HepG2 (cell line): ENCODE measurements around the gene FTL. TPM values are rescaled to one million over a fixed set of nuclear protein-coding genes. Genes with fewer than 3 reads are reported as not detected.

Experiments used
- ADNP ChIP-seq: sonication (generic); formaldehyde crosslinking; IDR thresholded peaks from 2 replicates; pipeline ENCODE4 v1.4.0; 2020; ENCODE audit warnings: missing genetic modification reagents
- ATF7 ChIP-seq, 2 experiments: fragments of 450-650 bp in 1 of 2; sonication (generic) in 1 of 2; formaldehyde crosslinking in 1 of 2; IDR thresholded peaks; 2 replicates each; pipeline versions ENCODE4 v1.4.0 to v1.6.1; 2016 to 2020; ENCODE audit warnings: antibody characterized with exemption in 1 of 2, mild to moderate bottlenecking in 1 of 2, missing genetic modification reagents in 1 of 2
- CC2D1A ChIP-seq: sonication (generic); formaldehyde crosslinking; IDR thresholded peaks from 2 replicates; pipeline ENCODE4 v1.8.1; 2023; ENCODE audit warnings: mild to moderate bottlenecking, missing genetic modification reagents
- CEBPG ChIP-seq: IDR thresholded peaks from 2 replicates; pipeline ENCODE4 v1.6.1; 2016
- HNF4A ChIP-seq: sonication (generic); formaldehyde crosslinking; IDR thresholded peaks from 2 replicates; pipeline ENCODE4 v1.4.0; 2020; ENCODE audit warnings: missing genetic modification reagents
- HNF4G ChIP-seq, 2 experiments: sonication (generic) in 1 of 2; formaldehyde crosslinking in 1 of 2; IDR thresholded peaks; 2 replicates each; pipeline versions ENCODE4 v1.4.0 to v1.6.1; 2011 to 2020; ENCODE audit warnings: borderline replicate concordance in 2 of 2, low read depth in 2 of 2, mild to moderate bottlenecking in 2 of 2, low read length in 1 of 2, missing genetic modification reagents in 1 of 2, moderate library complexity in 1 of 2
- KAT7 ChIP-seq: IDR thresholded peaks from 2 replicates; pipeline ENCODE4 v1.6.1; 2018; ENCODE audit warnings: borderline replicate concordance, missing compliant biosample characterization
- KLF15 ChIP-seq: sonication (generic); formaldehyde crosslinking; IDR thresholded peaks from 2 replicates; pipeline ENCODE4 v1.8.1; 2023; ENCODE audit warnings: borderline replicate concordance, mild to moderate bottlenecking, inconsistent platforms, missing genetic modification reagents, mixed read lengths
- MED8 ChIP-seq: sonication (generic); formaldehyde crosslinking; IDR thresholded peaks from 2 replicates; pipeline ENCODE4 v1.8.1; 2023; ENCODE audit warnings: mild to moderate bottlenecking, missing genetic modification reagents; ENCODE audit not compliant: insufficient replicate concordance
- MTA1 ChIP-seq: sonication (generic); formaldehyde crosslinking; IDR thresholded peaks from 2 replicates; pipeline ENCODE4 v1.4.0; 2020; ENCODE audit warnings: missing genetic modification reagents, mild to moderate bottlenecking, borderline replicate concordance
- MTF2 ChIP-seq: sonication (generic); formaldehyde crosslinking; IDR thresholded peaks from 2 replicates; pipeline ENCODE4 v1.5.0; 2020; ENCODE audit warnings: missing genetic modification reagents, borderline replicate concordance
- NFATC3 ChIP-seq: sonication (generic); formaldehyde crosslinking; IDR thresholded peaks from 2 replicates; pipeline ENCODE4 v1.5.1; 2020; ENCODE audit warnings: mild to moderate bottlenecking, missing genetic modification reagents
- POLR2A ChIP-seq, 2 experiments: IDR thresholded peaks; 2 replicates each; pipeline ENCODE4 v1.6.1; 2011; ENCODE audit warnings: low read depth in 2 of 2, low read length in 2 of 2, mild to moderate bottlenecking in 1 of 2, moderate library complexity in 1 of 2; ENCODE audit not compliant: insufficient read depth in 1 of 2
- RBAK ChIP-seq: sonication (generic); formaldehyde crosslinking; IDR thresholded peaks from 2 replicates; pipeline ENCODE4 v1.5.1; 2020; ENCODE audit warnings: mild to moderate bottlenecking, missing genetic modification reagents
- SAFB2 ChIP-seq: sonication (generic); formaldehyde crosslinking; IDR thresholded peaks from 2 replicates; pipeline ENCODE4 v1.5.1; 2020; ENCODE audit warnings: missing genetic modification reagents, low read depth, mild to moderate bottlenecking, borderline replicate concordance
- ZBTB37 ChIP-seq: sonication (generic); formaldehyde crosslinking; IDR thresholded peaks from 2 replicates; pipeline ENCODE4 v1.4.0; 2020; ENCODE audit warnings: mild to moderate bottlenecking, missing genetic modification reagents
- ZNF274 ChIP-seq: sonication (generic); formaldehyde crosslinking; IDR thresholded peaks from 2 replicates; pipeline ENCODE4 v1.5.1; 2020; ENCODE audit warnings: mild to moderate bottlenecking, missing genetic modification reagents
- ZNF280B ChIP-seq: sonication (generic); formaldehyde crosslinking; IDR thresholded peaks from 2 replicates; pipeline ENCODE4 v1.5.0; 2020; ENCODE audit warnings: missing genetic modification reagents, mild to moderate bottlenecking, borderline replicate concordance
- ZNF672 ChIP-seq: sonication (generic); formaldehyde crosslinking; IDR thresholded peaks from 2 replicates; pipeline ENCODE4 v1.8.1; 2022; ENCODE audit warnings: missing genetic modification reagents
- ZNF674 ChIP-seq: sonication (generic); formaldehyde crosslinking; IDR thresholded peaks from 2 replicates; pipeline ENCODE4 v1.5.0; 2020; ENCODE audit warnings: low read depth, mild to moderate bottlenecking, missing genetic modification reagents
- ZNF776 ChIP-seq: sonication (generic); formaldehyde crosslinking; IDR thresholded peaks from 2 replicates; pipeline ENCODE4 v1.4.0; 2020; ENCODE audit warnings: mild to moderate bottlenecking, missing genetic modification reagents
- polyA plus RNA-seq, 8 experiments: library from polyadenylated mRNA; depleted of rRNA in 3 of 8; stranded (reverse) in 7 of 8; unstranded in 1 of 8; fragments of >200 nt; fragmentation: Illumina TruSeq in 4 of 8; extraction: Trizol in 4 of 8; gene quantifications; 2 replicates each; pipeline versions ENCODE4 v1.2.1 to v1.2.3, GENCODE V29; 2011 to 2016; ENCODE audit warnings: low read depth in 4 of 8, missing spikeins in 1 of 8, mixed read lengths in 1 of 8; ENCODE audit not compliant: insufficient read depth in 1 of 8
- total RNA-seq, 5 experiments: library from RNA; depleted of rRNA; stranded (reverse); fragments of >200 nt; fragmentation: Illumina TruSeq; extraction: Trizol; gene quantifications; 2 replicates each; pipeline ENCODE4 v1.2.3, GENCODE V29; 2016; ENCODE audit warnings: low read depth in 1 of 5
- TF ChIP-seq, protein P1 (sequence below): sonication (generic); formaldehyde crosslinking; IDR thresholded peaks from 2 replicates; pipeline ENCODE4 v1.4.0; 2020; ENCODE audit warnings: missing genetic modification reagents
- TF ChIP-seq, protein P2 (sequence below): sonication (generic); formaldehyde crosslinking; conservative IDR thresholded peaks from 2 replicates; pipeline ENCODE4 v1.4.0; 2020; ENCODE audit warnings: missing genetic modification reagents

Gene FTL
- total and polyA plus RNA-seq, 2 of the 13 experiments (the other 11 are each of a cell fraction or from before 2014, with no cell fraction given): 2,721 to 8,800 TPM

GRCh38 chr19:48965040-48965805 is at the start of gene FTL (continued):
- TF ChIP-seq ZNF672 (CRISPR knock-in tag) (no peak), MED8 (peak; percentile 92), KLF15 (CRISPR knock-in tag) (no peak; the same call in 1 of the 2 replicates), CEBPG (CRISPR knock-in tag) (peak; percentile 64), ZNF280B (CRISPR knock-in tag) (peak; percentile 82; the same call in 1 of the 2 replicates), POLR2A (IDR thresholded peaks at IDR 0.05; ENCODE audit: insufficient read depth in 1 of 2, low read depth in 2 of 2, low read length in 2 of 2) (peak; percentile 99 to 100), NFATC3 (peak; percentile 36; the same call in 1 of the 2 replicates), CC2D1A (no peak), ZBTB37 (no peak), ZNF274 (peak; percentile 76; the same call in 1 of the 2 replicates), ZNF674 (CRISPR knock-in tag) (no peak), SAFB2 (CRISPR knock-in tag) (no peak; the same call in 1 of the 2 replicates), ATF7 (IDR thresholded peaks at IDR 0.05) (no peak), ATF7 (CRISPR knock-in tag; IDR thresholded peaks at IDR 0.05) (peak; percentile 31), HNF4G (IDR thresholded peaks at IDR 0.05; ENCODE audit: borderline replicate concordance, low read depth, low read length) (no peak; the same call in 1 of the 2 replicates), HNF4G (CRISPR knock-in tag; IDR thresholded peaks at IDR 0.05; ENCODE audit: borderline replicate concordance, low read depth) (peak; percentile 39; the same call in 1 of the 2 replicates), MTF2 (CRISPR knock-in tag) (no peak), ADNP (CRISPR knock-in tag) (0 out of 2 replicates have a peak, but pooled peaks have one; percentile 52), ZNF776 (CRISPR knock-in tag) (no peak; the same call in 1 of the 2 replicates), KAT7 (CRISPR knock-in tag) (no peak; the same call in 1 of the 2 replicates), MTA1 (no peak; the same call in 1 of the 2 replicates), RBAK (no peak), HNF4A (CRISPR knock-in tag) (0 out of 2 replicates have a peak, but pooled peaks have one; percentile 18)
- TF ChIP-seq, protein P1, sequence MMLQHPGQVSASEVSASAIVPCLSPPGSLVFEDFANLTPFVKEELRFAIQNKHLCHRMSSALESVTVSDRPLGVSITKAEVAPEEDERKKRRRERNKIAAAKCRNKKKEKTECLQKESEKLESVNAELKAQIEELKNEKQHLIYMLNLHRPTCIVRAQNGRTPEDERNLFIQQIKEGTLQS (CRISPR knock-in tag): peak; percentile 65
- TF ChIP-seq, protein P2, sequence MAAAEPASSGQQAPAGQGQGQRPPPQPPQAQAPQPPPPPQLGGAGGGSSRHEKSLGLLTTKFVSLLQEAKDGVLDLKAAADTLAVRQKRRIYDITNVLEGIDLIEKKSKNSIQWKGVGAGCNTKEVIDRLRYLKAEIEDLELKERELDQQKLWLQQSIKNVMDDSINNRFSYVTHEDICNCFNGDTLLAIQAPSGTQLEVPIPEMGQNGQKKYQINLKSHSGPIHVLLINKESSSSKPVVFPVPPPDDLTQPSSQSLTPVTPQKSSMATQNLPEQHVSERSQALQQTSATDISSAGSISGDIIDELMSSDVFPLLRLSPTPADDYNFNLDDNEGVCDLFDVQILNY (CRISPR knock-in tag): peak; percentile 68; the same call in 1 of the 2 replicates
